ENCODE data around the gene GIPR. TPM values are rescaled to one million over a fixed set of nuclear protein-coding genes. Genes with fewer than 3 reads are reported as not detected.

Gene GIPR
- total and polyA plus RNA-seq, 2 of the 13 experiments (the other 11 are each of a cell fraction or from before 2014, with no cell fraction given) = 0.15 to 1.2 TPM

- TF ChIP-seq ZNF850 (CRISPR knock-in tag; conservative IDR thresholded peaks at IDR 0.05) (no peak), ZFP90 (CRISPR knock-in tag; IDR thresholded peaks at IDR 0.05; ENCODE audit: borderline replicate concordance) (no peak), MAF1 (CRISPR knock-in tag; IDR thresholded peaks at IDR 0.05; ENCODE audit: borderline replicate concordance) (no peak), PHF8 (CRISPR knock-in tag; IDR thresholded peaks at IDR 0.05) (0 out of 2 replicates have a peak, but pooled peaks have one; percentile 34), HMGXB4 (CRISPR knock-in tag; IDR thresholded peaks at IDR 0.05; ENCODE audit: borderline replicate concordance in 1 of 2, low read depth in 1 of 2) (peak in 1 of 2 experiments; percentile 75; a peak in 3 of 4 replicates), CENPBD1 (CRISPR knock-in tag; IDR thresholded peaks at IDR 0.05; ENCODE audit: borderline replicate concordance, low read depth) (no peak), POLR2AphosphoS5 (IDR thresholded peaks at IDR 0.05; ENCODE audit: low read depth, low read length) (no peak), ZNF761 (CRISPR knock-in tag; conservative IDR thresholded peaks at IDR 0.05) (no peak), ZNF883 (CRISPR knock-in tag; IDR thresholded peaks at IDR 0.05; ENCODE audit: not compliant biosample characterization) (no peak), NCOA1 (CRISPR knock-in tag; IDR thresholded peaks at IDR 0.05) (no peak), HBP1 (CRISPR knock-in tag; IDR thresholded peaks at IDR 0.05; ENCODE audit: low read depth) (no peak), ZNF737 (CRISPR knock-in tag; IDR thresholded peaks at IDR 0.05; ENCODE audit: borderline replicate concordance) (no peak), TAF1 (CRISPR knock-in tag; IDR thresholded peaks at IDR 0.05) (no peak), DNMT1 (CRISPR knock-in tag; IDR thresholded peaks at IDR 0.05) (no peak), ZNF205 (CRISPR knock-in tag; IDR thresholded peaks at IDR 0.05) (no peak), NRL (CRISPR knock-in tag; IDR thresholded peaks at IDR 0.05; ENCODE audit: borderline replicate concordance) (peak; percentile 63; the same call in 1 of the 2 replicates), ELF1 (CRISPR knock-in tag; IDR thresholded peaks at IDR 0.05) (0 out of 2 replicates have a peak, but pooled peaks have one; percentile 6), MLLT10 (CRISPR knock-in tag; IDR thresholded peaks at IDR 0.05) (no peak), ZNF557 (CRISPR knock-in tag; IDR thresholded peaks at IDR 0.05) (no peak), ZBTB1 (CRISPR knock-in tag; IDR thresholded peaks at IDR 0.05; ENCODE audit: borderline replicate concordance) (no peak), NR1H2 (CRISPR knock-in tag; IDR thresholded peaks at IDR 0.05; ENCODE audit: borderline replicate concordance, low read depth) (no peak), ZFP62 (CRISPR knock-in tag; IDR thresholded peaks at IDR 0.05) (no peak), ZSCAN22 (CRISPR knock-in tag; IDR thresholded peaks at IDR 0.05) (no peak), ZNF547 (CRISPR knock-in tag; IDR thresholded peaks at IDR 0.05) (no peak; the same call in 1 of the 2 replicates), ZNF44 (CRISPR knock-in tag; IDR thresholded peaks at IDR 0.05) (no peak), ZBTB21 (CRISPR knock-in tag; IDR thresholded peaks at IDR 0.05) (no peak), ZBTB14 (CRISPR knock-in tag; IDR thresholded peaks at IDR 0.05) (peak; percentile 47)
These were observed 28.9 kb upstream of the GIPR start, which contains the start of gene EML2 (continued) for GRCh38 chr19:45638930-45639729.
